Memory B cell (primary cell): ENCODE data around the gene ARHGAP45.
A peak's percentile ranks its signal among the peaks of the same experiment; 100 is the strongest.

ENCODE experiments used
- ATAC-seq: fragments of 150-1000 bp; cut with Tn5 transposase; 2 replicates; pipeline ENCODE4 v1.10.0; 2021; ENCODE audit warnings: low read depth, mild to moderate bottlenecking, moderate library complexity
- DNase-seq, 2 donors: peaks; one replicate each; pipeline ENCODE4 v3.0.0; 2022; ENCODE audit warnings: low spot score in 2 of 2
- H3K27ac Mint-ChIP-seq: one replicate; pipeline ENCODE4 v1.8.0; 2022; ENCODE audit warnings: mild to moderate bottlenecking, moderate library complexity, mixed read lengths
- H3K27me3 Mint-ChIP-seq: one replicate; pipeline ENCODE4 v1.8.0; 2022; ENCODE audit warnings: mixed read lengths
- H3K36me3 Mint-ChIP-seq: one replicate; pipeline ENCODE4 v1.8.0; 2022; ENCODE audit warnings: mild to moderate bottlenecking, mixed read lengths
- H3K4me1 Mint-ChIP-seq: one replicate; pipeline ENCODE4 v1.8.0; 2022; ENCODE audit warnings: mixed read lengths
- H3K4me3 Mint-ChIP-seq: one replicate; pipeline ENCODE4 v1.8.0; 2022; ENCODE audit warnings: mild to moderate bottlenecking, moderate library complexity, mixed read lengths
- H3K9me3 Mint-ChIP-seq: one replicate; pipeline ENCODE4 v1.8.0; 2022; ENCODE audit warnings: mixed read lengths

ARHGAP45 gene

DNA sequence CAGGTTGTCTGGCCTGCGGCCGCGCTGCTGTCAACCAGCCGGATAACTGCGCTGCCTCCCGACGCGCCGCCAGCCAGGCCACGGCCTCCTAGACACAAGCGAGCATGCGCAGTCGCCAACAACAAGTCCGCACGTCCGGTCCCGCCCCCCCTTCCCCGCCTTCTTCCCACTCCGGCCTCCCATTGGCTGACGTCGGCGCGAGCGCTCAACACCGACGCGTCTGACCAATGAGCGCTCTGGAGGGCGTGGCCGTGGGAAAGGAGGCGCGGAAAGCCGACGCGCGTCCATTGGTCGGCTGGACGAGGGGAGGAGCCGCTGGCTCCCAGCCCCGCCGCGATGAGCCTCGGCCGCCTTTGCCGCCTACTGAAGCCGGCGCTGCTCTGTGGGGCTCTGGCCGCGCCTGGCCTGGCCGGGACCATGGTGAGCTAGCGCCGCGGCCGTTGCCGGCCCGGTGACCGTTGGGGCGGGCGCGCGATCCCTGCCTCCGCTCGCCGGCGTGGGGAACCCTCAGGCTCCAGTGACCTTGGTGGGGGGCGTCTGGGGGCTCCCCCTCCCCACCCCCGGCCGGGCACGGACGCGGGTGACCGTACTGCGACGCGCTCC, 36.8 kb downstream of the ARHGAP45 start, which contains the start of gene GPX4:
Gene GPX4 (plus strand): TSS at position 287 of the 603 bp plus-strand sequence. CDS start 50 bp downstream, at position 337.
- Mint-ChIP-seq H3K27me3 (no peaks in the 10 kb centered on the region), H3K4me1 (peaks cover 10% of the 10 kb centered on the region), H3K4me3 (peak within 1 kb of the TSS; percentile 78), H3K9me3 (no peaks in the 10 kb centered on the region), H3K27ac (peak within 1 kb of the TSS; percentile 85), H3K36me3 (peaks cover 1% of the 10 kb centered on the region)
- DNase-seq = peak; percentile 88 to 94
- ATAC-seq = peak; percentile 80

DNA sequence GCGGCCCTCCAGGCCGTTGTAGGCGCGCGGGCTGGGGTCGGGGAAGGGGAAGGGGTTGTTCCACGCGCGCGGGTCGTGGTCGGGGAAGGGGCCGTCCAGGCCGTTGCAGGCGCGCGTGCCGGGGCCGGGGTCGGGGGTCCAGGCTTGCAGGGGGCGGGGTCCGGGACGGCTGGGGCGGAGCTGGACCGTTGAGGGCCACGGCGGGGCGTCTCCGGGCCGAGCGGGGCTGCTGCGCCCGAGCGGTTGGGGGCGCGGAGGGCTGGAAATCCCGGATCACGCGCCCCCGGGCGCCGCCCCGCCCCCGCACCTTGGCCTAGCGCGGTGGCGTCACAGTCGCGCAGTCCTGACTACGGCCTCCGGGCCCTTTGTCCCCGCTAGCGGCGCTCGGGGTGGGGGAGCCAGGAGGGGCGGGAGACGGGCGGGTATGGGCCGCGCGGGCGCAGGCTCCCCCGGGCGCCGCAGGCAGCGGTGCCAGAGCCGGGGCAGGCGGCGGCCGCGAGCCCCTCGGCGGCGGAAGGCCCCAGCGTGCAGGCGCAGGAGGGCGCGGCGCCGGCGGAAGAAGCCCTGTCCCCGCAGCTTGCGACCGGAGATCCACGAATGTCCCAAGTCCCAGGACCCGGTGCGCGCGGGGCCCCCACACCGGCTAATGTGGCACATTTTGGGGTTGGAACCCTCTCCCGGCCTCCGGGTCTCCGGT, 37.5 kb downstream of the ARHGAP45 start:
- peaks cover 8% of the 10 kb centered on the region for H3K4me1 Mint-ChIP-seq
- H3K9me3 Mint-ChIP-seq = no peaks in the 10 kb centered on the region
- ATAC-seq (peak; percentile 65), DNase-seq (peak; percentile 90 to 91)
- H3K36me3 Mint-ChIP-seq = peaks cover 1% of the 10 kb centered on the region
- H3K4me3 Mint-ChIP-seq = peak overlapping the region; percentile 78
- H3K27ac Mint-ChIP-seq = peak overlapping the region; percentile 85
- no peaks in the 10 kb centered on the region for H3K27me3 Mint-ChIP-seq

DNA sequence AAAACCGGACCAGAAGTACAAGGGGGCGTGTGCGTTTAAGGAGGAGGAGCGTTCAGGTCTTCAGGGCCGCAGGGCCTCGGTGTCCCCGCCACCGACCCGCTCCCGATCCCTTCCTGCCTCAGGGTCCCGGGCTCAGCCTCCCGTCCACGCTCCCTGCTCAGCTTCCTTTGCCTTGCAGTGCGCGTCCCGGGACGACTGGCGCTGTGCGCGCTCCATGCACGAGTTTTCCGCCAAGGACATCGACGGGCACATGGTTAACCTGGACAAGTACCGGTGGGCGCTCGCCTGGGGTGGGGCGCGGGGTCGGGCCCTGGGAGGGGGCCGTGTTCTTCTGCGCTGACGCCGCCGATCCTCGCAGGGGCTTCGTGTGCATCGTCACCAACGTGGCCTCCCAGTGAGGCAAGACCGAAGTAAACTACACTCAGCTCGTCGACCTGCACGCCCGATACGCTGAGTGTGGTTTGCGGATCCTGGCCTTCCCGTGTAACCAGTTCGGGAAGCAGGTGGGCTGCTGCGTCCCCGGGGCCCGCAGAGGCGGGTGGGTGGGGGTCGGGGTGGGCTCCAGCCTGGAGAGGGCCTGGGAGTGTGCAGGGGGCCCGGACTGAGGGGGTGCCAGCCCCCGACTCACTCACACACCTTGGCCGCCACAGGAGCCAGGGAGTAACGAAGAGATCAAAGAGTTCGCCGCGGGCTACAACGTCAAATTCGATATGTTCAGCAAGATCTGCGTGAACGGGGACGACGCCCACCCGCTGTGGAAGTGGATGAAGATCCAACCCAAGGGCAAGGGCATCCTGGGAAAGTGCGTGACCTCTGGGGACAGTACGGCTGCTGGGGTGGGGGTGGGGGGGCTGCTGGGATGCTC, 38.3 kb downstream of the ARHGAP45 start:
- Mint-ChIP-seq H3K4me3 (peak overlapping the region; percentile 78), H3K36me3 (peaks cover 1% of the 10 kb centered on the region), H3K9me3 (no peaks in the 10 kb centered on the region), H3K27me3 (no peaks in the 10 kb centered on the region), H3K4me1 (peaks cover 8% of the 10 kb centered on the region), H3K27ac (peak overlapping the region; percentile 85)
- ATAC-seq (peak; percentile 0), DNase-seq (peak in 1 of 2 donors; percentile 59)

DNA sequence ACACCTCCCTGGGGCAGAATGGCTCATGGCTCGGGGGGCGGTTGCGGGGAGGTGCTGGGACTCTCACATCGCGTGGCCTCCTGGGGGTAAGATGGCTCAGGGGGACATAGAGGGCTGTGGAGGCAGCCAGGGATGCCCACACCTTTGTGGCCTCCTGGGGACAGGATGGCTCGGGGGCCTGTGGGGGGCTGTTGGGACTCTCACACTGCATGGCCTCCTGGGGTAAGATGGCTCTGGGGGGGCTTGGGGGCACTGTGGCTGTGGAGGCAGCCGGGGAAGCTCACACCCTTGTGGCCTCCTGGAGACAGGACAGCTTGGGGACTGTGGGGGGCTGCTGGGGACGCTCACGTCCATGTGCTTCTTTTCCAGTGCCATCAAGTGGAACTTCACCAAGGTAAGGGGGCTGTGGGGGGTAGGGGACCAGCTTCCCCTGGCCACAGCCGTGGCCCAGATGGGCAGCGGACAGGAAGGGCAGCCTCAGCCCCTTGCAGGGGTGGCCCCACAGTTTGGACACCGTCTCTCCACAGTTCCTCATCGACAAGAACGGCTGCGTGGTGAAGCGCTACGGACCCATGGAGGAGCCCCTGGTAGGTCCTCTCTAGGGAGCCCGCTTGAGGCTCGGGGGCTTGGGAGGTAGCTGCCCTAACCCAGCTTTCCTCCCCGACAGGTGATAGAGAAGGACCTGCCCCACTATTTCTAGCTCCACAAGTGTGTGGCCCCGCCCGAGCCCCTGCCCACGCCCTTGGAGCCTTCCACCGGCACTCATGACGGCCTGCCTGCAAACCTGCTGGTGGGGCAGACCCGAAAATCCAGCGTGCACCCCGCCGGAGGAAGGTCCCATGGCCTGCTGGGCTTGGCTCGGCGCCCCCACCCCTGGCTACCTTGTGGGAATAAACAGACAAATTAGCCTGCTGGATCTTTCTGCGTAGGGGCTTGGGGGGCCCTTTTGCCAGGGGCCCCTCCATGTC, 39.2 kb downstream of the ARHGAP45 start:
- no peak for ATAC-seq
- no peak for DNase-seq
- Mint-ChIP-seq H3K4me3 (peak overlapping the region; percentile 59), H3K4me1 (peaks cover 8% of the 10 kb centered on the region), H3K9me3 (no peaks in the 10 kb centered on the region), H3K27me3 (no peaks in the 10 kb centered on the region), H3K27ac (peak overlapping the region; percentile 85), H3K36me3 (peaks cover 1% of the 10 kb centered on the region)

DNA sequence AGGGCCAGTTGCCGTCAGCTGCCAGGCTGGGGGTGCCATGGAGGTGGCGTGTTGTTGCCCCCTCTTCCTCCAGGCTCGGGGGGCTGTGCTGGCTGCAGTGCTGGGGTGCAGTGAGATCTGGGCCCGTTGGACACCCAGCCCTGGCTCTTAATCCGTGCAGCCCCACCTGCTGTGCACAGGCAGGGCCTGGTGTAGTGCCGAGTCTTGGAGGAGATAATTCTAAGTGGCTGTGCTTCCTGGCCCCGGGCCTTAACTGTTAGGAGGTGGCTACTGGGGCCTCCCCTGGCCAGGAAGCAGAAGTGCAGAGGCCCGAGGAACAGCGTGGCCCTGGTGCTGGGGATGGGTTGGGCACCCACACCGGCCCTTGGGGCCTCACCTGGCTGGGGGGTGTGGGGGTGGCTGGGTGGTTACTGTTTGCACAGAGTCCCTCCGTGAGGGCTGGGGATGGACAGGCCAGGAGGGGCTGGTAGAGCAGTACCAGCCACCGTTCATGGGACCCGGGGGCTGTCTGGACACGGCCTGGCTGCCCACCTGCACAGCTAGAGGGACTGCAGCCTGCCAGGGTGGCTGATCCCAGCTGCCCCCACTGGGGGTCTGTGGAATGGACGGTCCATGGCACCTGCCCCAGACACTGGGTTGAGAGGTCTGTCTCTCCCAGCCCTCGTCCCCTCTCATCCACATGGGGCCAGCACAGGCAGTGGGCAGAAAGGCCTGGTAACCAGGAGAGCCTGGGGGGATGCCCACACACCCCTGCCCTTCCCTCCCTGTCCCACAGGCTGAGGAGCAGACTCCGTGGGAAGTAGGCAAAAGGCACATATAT, 40.1 kb downstream of the ARHGAP45 start:
- DNase-seq (no peak), ATAC-seq (no peak)
- Mint-ChIP-seq H3K9me3 (no peaks in the 10 kb centered on the region), H3K27me3 (no peaks in the 10 kb centered on the region), H3K4me3 (no peak overlapping the region), H3K36me3 (peaks cover 1% of the 10 kb centered on the region), H3K4me1 (peaks cover 4% of the 10 kb centered on the region), H3K27ac (peak overlapping the region; percentile 68)

DNA sequence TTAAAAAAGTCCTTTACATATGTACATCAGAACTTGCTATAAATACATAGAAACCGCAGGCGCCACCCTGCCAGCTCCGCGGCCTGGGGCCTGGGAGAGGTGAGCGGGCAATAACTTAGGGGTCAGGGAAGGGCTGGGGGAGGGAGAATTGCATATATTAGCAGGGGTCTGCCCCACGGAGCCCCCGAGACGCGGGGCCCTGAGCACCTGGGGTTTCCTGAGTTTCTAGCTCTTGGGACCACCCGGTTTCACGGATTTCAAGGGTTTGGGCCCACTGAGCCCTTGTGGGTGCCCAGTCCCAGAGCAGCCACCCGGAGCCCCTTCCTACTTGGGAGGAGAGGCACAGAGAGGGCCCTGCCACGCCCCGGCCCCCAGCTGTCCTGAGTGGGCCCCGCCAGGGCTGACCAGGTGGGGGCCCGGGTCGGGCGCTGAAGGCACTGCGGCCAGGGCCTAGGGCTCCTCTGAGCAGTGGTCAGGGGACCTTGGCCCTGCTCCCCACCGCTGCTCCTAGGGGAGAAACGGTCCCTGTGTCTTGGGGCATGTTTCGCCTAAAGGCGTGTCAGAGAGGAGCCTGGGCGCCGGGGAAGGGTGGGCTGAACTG, 40.8 kb downstream of the ARHGAP45 start:
- H3K27ac Mint-ChIP-seq = peak overlapping the region; percentile 68
- H3K9me3 Mint-ChIP-seq = no peaks in the 10 kb centered on the region
- peaks cover 1% of the 10 kb centered on the region for H3K36me3 Mint-ChIP-seq
- no peak overlapping the region for H3K4me3 Mint-ChIP-seq
- ATAC-seq = no peak
- H3K27me3 Mint-ChIP-seq = no peaks in the 10 kb centered on the region
- no peak for DNase-seq
- peaks cover 4% of the 10 kb centered on the region for H3K4me1 Mint-ChIP-seq

DNA sequence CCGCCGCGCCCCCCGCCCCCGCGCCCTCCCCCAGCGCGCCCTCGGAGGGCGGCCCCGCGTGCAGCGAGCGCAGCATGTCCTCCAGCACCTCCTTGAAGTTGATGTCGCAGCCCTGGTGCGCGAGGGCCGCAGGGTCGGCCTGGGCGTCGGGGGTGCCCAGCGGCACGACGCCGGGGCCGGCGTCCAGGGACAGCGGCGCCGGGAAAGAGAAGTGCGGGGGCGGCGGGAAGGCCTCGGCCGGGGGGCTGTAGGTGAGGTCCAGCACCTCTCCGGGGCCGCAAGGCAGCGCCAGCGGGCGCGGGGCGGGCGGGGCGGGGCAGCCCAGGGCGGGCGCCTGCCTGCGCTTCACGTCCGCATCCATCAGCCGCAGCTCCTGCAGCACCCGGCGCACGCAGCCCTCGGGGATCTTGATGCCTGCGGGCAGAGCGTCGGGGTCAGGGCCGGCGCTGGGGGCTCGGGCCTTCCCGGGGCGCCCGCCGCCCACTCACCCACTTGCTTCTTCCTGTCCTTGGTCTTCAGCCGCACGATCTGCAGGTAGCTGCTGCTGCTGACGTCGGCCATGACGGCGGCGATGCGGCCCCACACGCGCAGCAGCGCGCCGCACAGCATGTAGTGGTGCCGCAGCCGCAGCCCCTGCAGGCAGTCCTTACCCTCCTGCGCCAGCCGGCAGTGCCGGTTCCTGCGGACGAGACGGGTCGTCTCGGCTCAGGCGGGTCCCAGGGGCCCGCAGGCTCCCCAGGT, 41.5 kb downstream of the ARHGAP45 start:
- no peak overlapping the region for H3K27ac Mint-ChIP-seq
- ATAC-seq (no peak), DNase-seq (no peak)
- no peak overlapping the region for H3K4me3 Mint-ChIP-seq
- peaks cover 5% of the 10 kb centered on the region for H3K4me1 Mint-ChIP-seq
- H3K27me3 Mint-ChIP-seq = no peaks in the 10 kb centered on the region
- H3K9me3 Mint-ChIP-seq = no peaks in the 10 kb centered on the region
- peaks cover 1% of the 10 kb centered on the region for H3K36me3 Mint-ChIP-seq

DNA sequence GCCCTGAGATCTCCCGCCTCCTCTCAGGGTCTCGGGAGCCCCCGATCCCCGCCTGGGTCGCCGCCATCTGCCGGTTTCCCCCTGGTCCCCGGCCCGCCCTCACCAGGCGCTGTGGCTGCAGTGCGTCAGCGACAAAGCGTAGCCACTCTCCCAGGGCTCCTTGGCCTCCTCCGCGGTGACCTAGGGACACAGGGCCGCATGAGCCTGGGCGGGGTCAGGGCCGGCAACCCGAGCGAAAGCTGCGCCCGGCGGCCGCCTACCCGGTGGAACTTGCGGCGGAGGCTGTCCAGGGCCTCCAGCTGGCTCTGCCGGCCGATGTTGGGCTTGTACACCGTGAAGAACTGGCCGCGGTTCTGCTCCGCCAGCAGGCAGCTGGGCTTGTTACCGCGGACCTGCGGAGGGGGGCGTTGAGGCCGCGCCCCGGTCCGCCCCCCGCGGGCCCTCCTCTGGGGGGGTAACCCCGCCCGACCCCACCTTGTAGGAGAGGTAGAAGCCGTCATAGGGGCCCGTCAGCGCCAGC, 42.1 kb downstream of the ARHGAP45 start:
- Mint-ChIP-seq H3K9me3 (no peaks in the 10 kb centered on the region), H3K27ac (no peak overlapping the region), H3K36me3 (peaks cover 1% of the 10 kb centered on the region), H3K4me3 (no peak overlapping the region), H3K4me1 (peaks cover 6% of the 10 kb centered on the region), H3K27me3 (no peaks in the 10 kb centered on the region)
- ATAC-seq (no peak), DNase-seq (no peak)

DNA sequence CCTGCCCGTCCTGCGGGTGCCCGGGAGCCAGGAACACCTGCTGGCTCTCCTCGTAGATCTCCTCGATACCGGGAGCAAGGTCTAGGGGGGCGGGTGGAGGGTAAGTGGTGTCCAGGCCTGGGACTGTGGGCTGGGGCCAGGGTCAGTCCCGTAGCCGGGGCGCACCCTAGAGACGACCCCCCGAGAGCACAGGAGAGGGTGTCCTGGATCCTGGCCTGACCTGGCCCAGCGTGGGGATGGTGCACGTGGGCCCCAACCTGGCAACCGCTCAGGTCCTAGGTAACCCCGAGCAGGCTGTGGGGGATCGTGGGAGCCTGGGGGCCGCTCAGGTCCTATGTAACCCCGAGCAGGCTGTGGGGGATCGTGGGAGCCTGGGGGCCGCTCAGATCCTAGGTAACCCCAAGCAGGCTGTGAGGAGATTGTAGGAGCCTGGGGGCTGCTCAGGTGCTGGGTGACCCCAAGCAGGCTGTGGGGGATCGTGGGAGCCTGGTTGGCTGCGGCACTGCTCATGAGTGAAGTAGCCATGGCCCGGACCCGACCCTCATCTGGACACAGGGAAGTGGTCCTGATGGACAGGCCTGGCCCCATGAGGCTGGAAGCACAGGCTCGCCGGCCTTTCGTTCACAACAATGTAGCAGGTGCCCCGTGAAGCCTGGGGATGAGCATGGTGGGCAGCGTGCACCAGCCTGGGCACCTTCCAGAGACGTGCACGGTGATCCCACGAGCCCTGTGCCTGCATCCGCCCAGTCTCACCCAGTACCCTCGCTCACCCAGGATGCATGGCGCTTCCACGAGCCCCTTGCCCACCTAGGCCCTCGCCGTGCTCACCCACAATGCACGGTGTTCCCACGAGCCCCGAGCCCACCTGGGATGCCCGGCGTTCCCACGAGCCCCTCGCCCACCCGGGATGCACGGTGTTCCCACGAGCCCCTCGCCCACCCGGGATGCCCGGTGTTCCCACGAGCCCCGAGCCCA, 43.0 kb downstream of the ARHGAP45 start:
- Mint-ChIP-seq H3K36me3 (peaks cover 1% of the 10 kb centered on the region), H3K9me3 (no peaks in the 10 kb centered on the region), H3K27ac (no peak overlapping the region), H3K4me3 (no peak overlapping the region), H3K4me1 (peaks cover 6% of the 10 kb centered on the region), H3K27me3 (no peaks in the 10 kb centered on the region)
- no peak for DNase-seq
- ATAC-seq = no peak

DNA sequence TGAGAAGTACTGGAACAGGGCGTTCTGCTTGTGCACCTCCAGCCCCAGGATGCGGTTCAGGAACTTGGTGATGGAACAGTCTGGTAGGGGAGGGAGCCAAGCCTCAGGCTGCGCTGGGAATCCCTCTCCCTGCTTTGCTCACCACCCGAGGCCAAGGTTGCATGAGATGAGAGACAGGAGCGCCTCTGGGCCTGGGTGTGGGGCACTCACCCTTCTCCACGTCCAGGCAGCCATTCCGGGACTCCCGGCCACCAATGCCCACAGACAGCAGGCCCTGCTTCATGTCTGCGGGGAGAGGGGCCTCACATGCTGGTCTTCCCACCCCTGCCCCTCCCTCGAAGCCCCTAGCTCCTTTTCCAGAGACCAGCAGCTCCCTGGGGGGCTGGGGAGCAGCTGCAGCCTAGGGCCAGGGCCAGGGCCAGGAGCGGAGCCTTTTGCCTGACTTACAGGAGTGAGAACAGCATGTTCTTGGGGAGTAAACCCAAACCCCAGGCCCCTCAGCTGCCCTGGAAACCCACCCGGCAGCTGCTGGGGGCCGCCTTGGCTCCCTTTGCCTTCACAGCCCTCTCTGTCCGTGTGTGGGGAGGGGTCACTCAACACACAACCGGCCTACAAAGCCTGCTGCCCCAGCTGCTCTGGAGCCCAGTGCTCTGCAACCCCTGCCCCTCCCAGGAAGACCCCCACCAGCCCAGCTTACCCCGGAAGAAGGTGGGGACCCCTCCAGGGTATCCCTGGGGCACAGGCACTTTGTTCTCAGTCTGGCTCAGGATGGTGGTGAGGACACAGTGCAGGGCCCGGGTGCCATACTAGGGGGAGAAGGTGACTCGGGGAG, 44.1 kb downstream of the ARHGAP45 start:
- Mint-ChIP-seq H3K27ac (no peak overlapping the region), H3K4me3 (no peak overlapping the region), H3K9me3 (no peaks in the 10 kb centered on the region), H3K4me1 (peaks cover 6% of the 10 kb centered on the region), H3K27me3 (no peaks in the 10 kb centered on the region), H3K36me3 (peaks cover 3% of the 10 kb centered on the region)
- ATAC-seq (no peak), DNase-seq (no peak)
